Pons (tissue), 1 donor: Measurements from ENCODE around the gene FRMD4B.
A peak's percentile ranks its signal among the peaks of the same experiment; 100 is the strongest.
"Not testable (repeated sequence)": the region's sequence is repeated elsewhere in the genome, so short reads cannot be mapped to it uniquely, and the experiment has no call there.

Source experiments
- DNase-seq: peaks from one replicate; pipeline ENCODE4 v3.0.0-alpha.2; 2016; ENCODE audit warnings: low spot score

Gene FRMD4B

DNA sequence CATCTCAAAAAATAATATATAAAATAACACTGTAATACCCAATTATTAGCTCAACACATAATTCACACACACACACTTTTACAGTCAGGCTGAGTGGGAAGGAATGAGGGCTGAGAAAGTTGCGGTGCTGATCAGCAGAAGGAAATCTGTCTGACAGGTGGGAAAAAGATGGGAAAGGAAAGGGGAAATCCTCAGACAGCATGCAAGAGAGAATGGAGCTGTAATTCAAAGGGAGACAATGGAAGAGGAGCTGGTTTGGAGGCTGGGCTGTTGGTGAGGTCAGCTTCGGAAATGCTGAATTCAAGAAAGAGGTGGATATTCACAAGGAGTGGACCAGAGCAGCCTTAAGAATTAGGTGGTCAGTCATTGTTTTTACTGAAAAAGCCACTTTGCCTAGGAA, 141.8 kb downstream of the FRMD4B start:
- DNase-seq: no peak

DNA sequence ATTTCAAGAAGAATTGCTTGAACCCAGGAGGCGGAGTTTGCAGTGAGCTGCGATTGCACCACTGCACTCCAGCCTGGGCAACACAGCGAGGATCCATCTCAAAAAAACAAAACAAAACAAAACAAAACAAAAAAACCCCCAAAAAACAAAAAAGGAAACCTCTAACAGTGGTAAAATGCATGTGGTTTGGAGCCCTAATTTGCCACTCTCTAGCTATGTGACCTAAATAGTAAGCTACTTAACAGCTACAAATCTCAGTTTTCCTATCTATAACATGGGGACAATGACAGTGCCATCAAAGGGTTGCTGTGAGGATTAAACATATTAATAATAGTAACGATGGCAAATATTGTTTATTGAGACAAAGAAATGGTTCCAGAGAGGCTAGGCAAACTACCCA, 144.1 kb downstream of the FRMD4B start:
- DNase-seq: no peak

DNA sequence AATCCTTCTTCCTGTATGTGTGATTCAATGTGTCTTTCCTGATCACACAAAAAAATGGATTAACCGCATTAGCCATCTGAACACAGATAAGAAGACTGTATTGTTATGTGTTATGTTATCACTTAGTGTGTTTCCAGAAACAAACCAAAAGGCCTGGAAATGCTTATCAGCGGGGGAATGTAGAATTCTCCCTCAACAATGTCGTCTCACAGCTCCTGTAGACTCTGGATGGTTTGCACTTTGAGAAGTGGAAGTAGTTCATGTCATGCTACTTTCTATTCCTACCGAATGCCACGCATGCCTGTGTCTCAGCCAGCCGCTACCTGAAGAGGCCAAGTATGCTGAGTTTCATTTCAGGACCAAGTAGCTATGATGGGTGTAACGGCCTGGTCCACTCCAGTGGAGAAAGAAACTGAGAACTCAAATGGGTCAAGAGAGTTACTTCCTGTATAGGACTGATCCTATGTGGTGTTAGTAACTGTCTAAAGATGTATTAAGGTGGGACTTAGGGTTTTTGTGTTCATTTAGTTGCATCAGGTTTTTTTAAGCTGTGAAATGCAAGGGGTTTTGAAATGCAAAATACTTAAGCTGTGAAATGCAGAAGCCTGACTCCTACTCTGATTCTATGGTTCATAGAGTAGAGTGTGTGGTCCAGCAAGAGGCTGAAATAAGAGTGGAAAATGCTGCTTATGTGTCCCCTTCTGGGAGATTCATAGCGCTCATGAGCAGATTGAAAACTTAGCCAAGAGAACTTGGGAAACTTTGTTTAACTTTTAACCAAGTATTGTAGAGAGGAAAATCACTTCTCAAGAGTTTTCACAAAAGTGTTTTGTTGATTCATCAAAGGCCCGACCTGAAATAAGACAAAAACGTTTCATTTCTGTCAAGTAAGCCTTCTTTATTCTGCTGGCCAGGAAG, 145.0 kb downstream of the FRMD4B start:
- no peak for DNase-seq

DNA sequence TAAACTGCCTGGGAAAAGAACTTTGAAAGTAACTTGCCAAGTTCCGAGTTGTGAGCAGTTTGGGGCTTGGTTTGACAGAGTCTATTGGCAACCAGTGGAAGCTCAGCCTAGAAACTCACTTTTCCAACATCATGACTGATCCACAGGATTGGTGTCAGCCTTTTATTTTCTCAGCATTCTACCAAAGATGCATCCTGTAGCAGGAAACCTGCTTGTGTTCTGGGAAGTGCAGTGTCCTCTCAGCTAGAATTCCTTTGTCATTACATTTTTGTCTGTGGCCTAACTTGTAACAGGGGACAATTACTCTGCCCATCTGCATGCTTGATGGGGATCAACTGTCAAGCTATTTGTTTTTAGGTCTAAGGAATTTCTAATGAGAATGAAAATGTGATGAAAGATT, 146.8 kb downstream of the FRMD4B start:
- no peak for DNase-seq

DNA sequence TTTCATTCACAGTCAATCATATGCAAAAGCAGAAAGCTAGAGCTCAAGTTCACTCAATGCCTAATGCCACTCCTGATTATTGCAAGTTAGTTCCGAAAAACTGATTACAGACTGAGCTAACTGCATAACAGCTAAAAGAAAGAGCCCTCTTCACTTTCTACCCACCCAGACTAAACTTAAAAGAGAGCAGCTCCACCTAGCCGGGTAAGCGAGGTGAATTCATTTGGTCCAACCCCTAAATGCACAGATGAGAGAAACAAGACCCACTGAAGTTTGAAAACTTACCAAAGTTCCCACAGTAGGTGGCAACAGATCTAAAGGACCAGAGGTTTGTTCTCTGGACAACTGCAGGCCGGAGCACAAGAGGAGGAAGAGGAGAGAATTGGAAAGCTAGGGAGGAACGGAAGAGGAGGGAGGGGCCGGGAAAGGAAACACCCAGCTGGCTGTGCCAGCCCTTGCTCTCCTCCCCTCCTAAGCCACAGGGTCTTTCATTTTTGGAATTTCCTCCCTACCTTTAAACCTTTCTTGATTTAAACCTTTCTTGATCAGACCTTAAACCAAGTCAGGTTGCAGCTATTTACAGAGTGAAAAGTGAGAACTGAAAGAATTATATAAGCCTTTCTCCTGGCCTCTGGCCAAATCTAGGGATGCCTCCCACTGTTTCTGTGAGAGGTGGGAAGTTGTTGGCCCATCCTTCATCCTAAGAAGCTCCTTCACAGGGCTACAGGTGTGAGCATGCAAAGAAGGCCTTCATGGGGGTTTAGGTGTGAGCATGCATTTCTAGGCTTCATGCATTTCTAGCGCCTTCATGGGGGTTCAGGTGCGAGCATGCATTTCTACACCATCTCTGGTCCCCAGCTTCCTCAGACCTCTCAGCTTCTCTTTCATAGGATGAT, 148.8 kb downstream of the FRMD4B start:
- DNase-seq: no peak

DNA sequence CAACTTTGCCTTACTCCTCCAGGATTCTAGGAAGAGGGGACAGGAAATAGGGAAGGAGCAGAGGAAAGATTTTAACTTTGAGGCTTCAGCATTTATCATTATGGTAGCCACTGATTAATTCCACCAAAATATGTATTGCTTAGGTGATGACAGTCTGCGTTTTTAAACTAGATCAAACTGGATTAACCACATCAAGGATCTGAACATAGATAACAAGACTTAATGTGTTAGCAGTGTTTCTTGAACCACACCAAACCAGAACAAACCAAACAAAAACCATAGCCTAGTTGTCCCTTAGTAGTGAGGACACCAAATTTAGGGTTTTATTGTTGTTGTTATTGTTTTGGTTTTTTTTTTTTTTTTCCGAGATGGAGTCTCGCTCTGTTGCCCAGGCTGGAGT, 150.0 kb downstream of the FRMD4B start:
- DNase-seq: no peak

GRCh38 chr3:69235227-69235626, 150.7 kb downstream of the FRMD4B start:
- not testable (repeated sequence) for DNase-seq

- DNase-seq: no peak
Measured at GRCh38 chr3:69232482-69232881, 153.4 kb downstream of the FRMD4B start.

DNA sequence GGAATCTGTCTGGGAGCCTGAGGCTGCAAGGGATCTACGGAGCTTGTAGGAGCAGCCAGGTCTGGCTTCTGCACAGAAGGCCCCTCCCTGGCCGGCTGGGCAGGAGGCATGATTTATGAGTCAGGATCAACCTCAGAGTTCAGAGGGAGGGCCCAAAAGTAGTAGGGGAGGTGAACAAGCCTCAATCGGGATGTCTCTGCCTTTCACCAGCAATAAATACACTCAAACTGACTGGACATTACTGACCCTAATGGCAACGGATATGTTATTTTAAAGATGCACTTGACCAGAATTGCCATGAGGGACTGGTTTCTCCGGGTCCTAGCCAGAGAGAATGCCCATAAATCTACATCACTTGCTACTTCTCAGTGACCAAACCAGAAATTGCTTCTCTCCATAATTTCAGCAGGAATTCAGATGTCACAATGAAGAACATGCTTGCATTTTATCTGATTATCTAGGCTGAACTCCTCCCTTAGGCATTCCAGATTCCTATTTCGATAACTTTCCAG, 153.9 kb downstream of the FRMD4B start:
- DNase-seq: peak; percentile 28

- DNase-seq: no peak
Measured at GRCh38 chr3:69226071-69226470, 159.8 kb downstream of the FRMD4B start.

DNA sequence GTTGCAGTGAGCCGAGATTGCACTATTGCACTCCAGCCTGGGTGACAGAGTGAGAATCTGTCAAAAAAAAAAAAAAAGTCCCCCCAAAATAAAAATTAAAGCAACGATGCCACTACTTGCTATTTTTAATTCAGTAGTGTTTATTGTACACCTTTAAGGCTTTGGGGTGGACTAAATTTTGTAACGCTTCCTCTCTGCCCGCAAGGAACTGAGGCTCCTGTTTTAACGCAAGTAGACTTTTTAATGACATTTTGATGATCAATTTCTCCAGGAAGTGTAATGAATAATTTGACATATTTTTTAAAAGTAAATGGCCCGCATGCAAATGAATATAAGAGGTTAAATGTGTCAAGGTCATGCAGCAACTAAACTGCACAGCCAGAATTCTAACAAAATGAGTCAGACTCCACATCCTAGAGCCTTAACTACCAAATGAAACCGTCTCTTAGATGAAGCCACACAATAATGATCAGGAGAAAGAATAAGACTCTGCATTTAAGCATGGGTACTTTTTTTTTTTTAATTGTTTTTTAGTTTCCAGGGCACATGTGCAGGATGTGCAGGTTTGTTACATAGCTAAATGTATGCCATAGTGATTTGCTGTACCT, 166.7 kb downstream of the FRMD4B start:
- no peak for DNase-seq

GRCh38 chr3:69218079-69218478, 167.8 kb downstream of the FRMD4B start:
- DNase-seq: no peak

DNA sequence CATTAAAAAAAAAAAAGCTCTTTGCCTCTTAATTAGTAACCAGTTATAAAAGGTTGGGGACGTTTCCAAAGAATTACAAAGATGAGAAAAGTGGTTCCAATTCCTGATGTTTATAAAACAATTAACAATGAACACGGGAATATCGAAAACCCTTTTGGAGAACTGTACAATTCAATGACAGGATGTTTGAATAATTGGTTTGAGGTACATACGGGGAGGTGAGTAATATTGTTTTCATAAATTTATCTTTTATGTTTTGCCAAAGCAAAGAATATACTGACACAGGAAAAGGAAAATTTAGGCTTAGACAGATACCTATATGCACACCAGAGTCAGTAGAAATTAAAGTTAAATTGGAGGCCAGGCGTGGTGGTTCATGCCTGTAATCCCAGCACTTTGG, 168.9 kb downstream of the FRMD4B start:
- DNase-seq: no peak

GRCh38 chr3:69214241-69214640, 171.6 kb downstream of the FRMD4B start:
- no peak for DNase-seq

DNA sequence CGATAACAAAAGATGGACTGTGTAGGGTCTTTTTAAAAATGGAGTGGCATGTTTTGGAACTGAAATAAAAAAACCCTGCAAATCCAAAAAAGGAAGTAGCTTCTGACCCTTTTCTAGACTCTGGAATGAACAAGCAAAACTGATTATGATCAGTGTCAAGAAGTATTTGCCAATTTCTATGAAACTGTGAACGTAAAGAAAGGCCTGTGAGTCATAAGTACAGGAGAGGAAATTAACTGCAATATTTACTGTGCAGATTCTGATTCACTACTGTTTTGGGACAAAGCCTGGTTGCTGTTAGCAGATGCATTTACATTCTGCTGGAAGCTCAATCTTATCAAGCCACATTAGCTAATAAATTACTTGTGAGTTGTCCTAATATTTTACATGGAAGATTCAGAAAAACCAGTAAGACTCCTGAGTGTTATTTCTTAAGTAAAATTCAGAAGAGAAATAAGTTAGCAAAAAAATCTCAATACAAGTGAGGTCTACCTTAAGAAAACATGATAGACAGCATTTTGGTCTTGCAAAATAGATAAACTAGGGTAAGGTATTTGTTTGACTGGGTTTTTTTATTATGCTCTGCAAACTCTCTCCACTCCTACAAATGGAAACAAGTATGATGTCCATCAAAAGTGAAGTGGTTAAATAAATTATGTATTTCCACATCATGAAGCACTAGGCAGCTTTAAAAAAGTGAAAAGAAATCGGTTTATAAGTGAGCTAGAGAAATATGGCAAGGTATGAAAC, 173.3 kb downstream of the FRMD4B start:
- no peak for DNase-seq

DNA sequence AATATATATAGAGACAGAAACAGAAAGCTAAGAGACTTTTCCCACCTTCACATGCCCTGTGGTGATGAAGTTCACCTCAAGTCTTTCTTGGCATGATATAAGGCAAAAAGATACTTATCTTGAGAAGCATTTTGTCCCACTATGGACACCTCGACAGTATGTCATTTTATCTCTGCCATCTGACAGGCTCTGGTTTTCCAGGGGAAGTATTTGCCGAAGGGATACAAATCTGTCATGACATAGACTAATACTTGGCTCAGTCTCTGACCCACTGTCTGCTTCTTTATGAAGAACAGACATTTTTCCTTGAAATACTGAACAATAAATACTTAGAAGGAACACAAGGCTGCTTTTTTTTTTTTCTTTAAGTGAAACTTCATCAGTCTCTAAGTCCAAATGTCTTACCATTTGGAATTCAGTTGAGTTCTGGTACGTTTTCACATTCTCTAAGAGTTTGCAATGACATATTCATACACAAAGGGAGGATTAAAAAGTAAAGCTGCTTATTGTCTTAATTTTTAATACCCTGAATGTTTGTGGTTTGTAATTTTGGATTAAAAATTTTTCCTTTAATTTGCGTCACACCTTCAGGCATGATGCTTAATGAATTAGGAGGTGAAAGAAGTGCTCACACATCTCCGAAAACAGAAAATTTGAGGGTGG, 175.7 kb downstream of the FRMD4B start:
- DNase-seq: no peak

DNA sequence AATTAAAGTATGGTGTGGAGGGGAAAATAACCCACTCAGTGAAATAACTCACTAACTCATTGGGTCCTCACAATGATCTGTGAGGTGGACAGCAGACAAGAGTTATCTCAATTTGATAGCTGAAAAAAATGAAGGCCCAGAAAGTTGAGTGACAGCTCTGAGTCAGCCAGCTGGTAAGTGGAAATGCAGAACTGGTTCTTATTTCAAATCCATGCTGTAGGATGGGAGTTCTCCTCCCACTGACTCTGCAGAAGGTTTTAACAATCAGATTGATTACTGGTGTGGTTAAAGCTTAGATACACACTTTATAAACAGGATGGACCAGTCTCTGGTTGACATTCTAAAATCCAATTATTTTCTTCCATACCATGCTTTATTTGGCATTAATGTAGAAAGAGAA, 176.5 kb downstream of the FRMD4B start:
- no peak for DNase-seq

DNA sequence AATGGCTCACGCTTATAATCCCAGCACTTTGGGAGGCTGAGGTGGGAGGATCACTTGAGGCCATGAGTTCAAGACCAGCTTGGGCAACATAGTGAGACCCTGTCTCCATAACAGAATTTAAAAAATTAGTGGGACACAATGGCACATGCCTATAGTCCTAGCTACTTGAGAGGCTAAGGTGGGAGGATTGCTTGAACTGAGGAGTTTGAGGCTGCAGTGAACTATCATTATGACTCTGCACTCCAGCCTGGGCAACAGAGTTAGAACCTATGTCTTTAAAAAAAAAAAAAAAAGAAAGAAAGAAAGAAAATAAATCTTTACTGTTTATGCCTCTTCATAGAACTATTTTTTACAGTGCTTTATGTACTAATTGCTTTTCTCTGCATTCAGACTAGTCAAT, 178.9 kb downstream of the FRMD4B start:
- no peak for DNase-seq

DNA sequence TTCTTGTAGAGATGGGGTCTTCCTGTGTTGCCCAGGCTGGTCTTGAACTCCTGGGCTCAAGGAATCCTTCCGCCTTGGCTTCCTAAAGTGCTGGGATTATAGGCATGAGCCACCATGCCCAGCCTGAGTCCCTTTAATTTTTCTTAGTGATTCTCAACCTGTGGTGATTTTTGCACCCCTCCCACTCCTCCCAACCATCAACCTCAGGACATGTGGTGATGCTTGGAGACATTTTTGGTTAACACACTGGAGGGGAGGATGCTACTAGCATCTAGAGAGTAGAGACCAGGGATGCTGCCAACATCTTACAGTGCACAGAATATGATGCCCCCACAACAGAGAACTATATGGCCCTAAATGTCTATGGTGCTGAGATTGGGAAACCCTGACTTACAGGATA, 180.5 kb downstream of the FRMD4B start:
- DNase-seq: no peak

DNA sequence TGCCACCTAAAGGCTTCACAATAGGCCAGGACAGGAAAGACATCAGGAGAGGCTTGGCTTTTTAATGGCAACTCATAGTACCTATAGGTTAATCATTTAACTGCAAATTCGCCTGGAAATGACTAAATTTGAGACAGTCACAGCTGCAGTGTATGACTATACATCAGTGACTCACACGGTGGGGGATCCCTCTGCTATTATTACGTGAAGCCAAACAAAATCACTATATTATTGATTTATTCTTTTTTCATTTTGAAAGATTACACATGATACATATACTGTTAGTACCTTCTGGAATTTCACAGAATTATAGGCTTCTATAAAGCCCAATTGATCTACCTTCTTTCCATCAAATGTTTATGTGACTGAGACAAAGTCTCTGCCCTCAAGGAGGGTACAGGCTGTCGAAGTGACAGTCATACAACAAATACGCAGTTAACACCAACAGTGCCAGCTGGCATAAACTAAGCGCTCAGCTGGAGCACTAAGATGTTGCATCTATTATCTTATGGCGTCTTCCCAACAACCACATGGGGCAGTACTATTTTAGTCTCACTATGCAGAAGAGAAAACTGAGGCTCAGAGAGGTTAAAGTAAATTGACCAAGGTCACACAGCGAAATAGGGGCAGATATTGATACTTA, 181.5 kb downstream of the FRMD4B start:
- DNase-seq: no peak
